HEK293 (cell line): ENCODE data around the gene GHDC.
A peak's percentile ranks its signal among the peaks of the same experiment; 100 is the strongest.

Source experiments
- CTCF ChIA-PET: fragments of 350-600 bp; formaldehyde crosslinking; extraction: SDS; loops from one replicate; lab custom pipeline; 2021; ENCODE audit warnings: antibody characterized with exemption; lab: Yijun Ruan, JAX
- POLR2A ChIA-PET: fragments of 300-600 bp; formaldehyde crosslinking; extraction: SDS; loops from one replicate; lab custom pipeline; 2020; ENCODE audit warnings: antibody characterized with exemption, inconsistent platforms; lab: Yijun Ruan, JAX
- H3K27ac ChIP-seq: fragments of 200-500 bp; sonication (Bioruptor generic); 2 replicates; pipeline ENCODE4 v1.5.1; 2014; ENCODE audit warnings: low read depth, low read length, control low read depth, inconsistent platforms; ENCODE audit errors: extremely low read depth
- H3K36me3 ChIP-seq, 2 experiments: fragments of 200-500 bp in 1 of 2; sonication (Bioruptor generic) in 1 of 2; 1 replicate in 1 of 2; 2 replicates in 1 of 2; pipeline ENCODE4 v1.5.1; 2014 to 2017; ENCODE audit warnings: inconsistent platforms in 2 of 2, low read length in 2 of 2; ENCODE audit not compliant: control insufficient read depth in 2 of 2, insufficient read depth in 1 of 2
- H3K4me1 ChIP-seq: fragments of 200-500 bp; sonication (Bioruptor generic); 2 replicates; pipeline ENCODE4 v1.5.1; 2014; ENCODE audit warnings: mild to moderate bottlenecking, low read length, inconsistent platforms; ENCODE audit not compliant: control insufficient read depth, insufficient read depth
- H3K4me3 ChIP-seq: 2 replicates; pipeline ENCODE4 v1.5.1; 2011; ENCODE audit warnings: low read depth, mild to moderate bottlenecking, control low read depth, low read length, moderate library complexity
- H3K9me3 ChIP-seq: fragments of 200-500 bp; sonication (Bioruptor generic); 2 replicates; pipeline ENCODE4 v1.5.1; 2014; ENCODE audit warnings: low read depth, low read length, inconsistent platforms; ENCODE audit not compliant: control insufficient read depth, insufficient read depth
- FEZF1 ChIP-seq: fragments of 450-650 bp; formaldehyde crosslinking; IDR thresholded peaks from 2 replicates; pipeline ENCODE4 v1.5.1; 2016; ENCODE audit warnings: missing biosample characterization, missing genetic modification characterization
- GLI4 ChIP-seq: fragments of 450-650 bp; formaldehyde crosslinking; IDR thresholded peaks from 2 replicates; pipeline ENCODE4 v1.5.1; 2016; ENCODE audit warnings: missing biosample characterization, missing genetic modification characterization
- MYNN ChIP-seq: fragments of 450-650 bp; formaldehyde crosslinking; IDR thresholded peaks from 2 replicates; pipeline ENCODE4 v1.5.1; 2016; ENCODE audit warnings: missing biosample characterization, missing genetic modification characterization, borderline replicate concordance
- OVOL3 ChIP-seq: fragments of 450-650 bp; formaldehyde crosslinking; IDR thresholded peaks from 2 replicates; pipeline ENCODE4 v1.5.1; 2016; ENCODE audit warnings: missing biosample characterization, missing genetic modification characterization
- RBAK ChIP-seq: fragments of 450-650 bp; formaldehyde crosslinking; IDR thresholded peaks from 2 replicates; pipeline ENCODE4 v1.5.1; 2016; ENCODE audit warnings: missing biosample characterization, missing genetic modification characterization
- TCF7L2 ChIP-seq: IDR thresholded peaks from 2 replicates; pipeline ENCODE4 v1.6.1; 2011; ENCODE audit warnings: low read depth, mild to moderate bottlenecking, inconsistent platforms, low read length, moderate library complexity, borderline replicate concordance
- TRIM28 ChIP-seq: IDR thresholded peaks from 2 replicates; pipeline ENCODE4 v1.6.1; 2011; ENCODE audit warnings: low read length, control low read depth, borderline replicate concordance
- YY1 ChIP-seq: fragments of 450-650 bp; formaldehyde crosslinking; IDR thresholded peaks from 2 replicates; pipeline ENCODE4 v1.5.1; 2018; ENCODE audit warnings: missing biosample characterization, missing genetic modification characterization
- ZBTB6 ChIP-seq: fragments of 450-650 bp; formaldehyde crosslinking; IDR thresholded peaks from 2 replicates; pipeline ENCODE4 v1.5.1; 2017; ENCODE audit warnings: missing biosample characterization, missing genetic modification characterization
- ZFP37 ChIP-seq: fragments of 450-650 bp; formaldehyde crosslinking; IDR thresholded peaks from 2 replicates; pipeline ENCODE4 v1.5.1; 2016; ENCODE audit warnings: missing biosample characterization, missing genetic modification characterization
- ZNF10 ChIP-seq: fragments of 450-650 bp; formaldehyde crosslinking; IDR thresholded peaks from 2 replicates; pipeline ENCODE4 v1.5.1; 2017; ENCODE audit warnings: missing biosample characterization, missing genetic modification characterization
- ZNF157 ChIP-seq: fragments of 450-650 bp; formaldehyde crosslinking; IDR thresholded peaks from 2 replicates; pipeline ENCODE4 v1.5.1; 2016; ENCODE audit warnings: missing biosample characterization, missing genetic modification characterization
- ZNF221 ChIP-seq: fragments of 450-650 bp; formaldehyde crosslinking; IDR thresholded peaks from 2 replicates; pipeline ENCODE4 v1.5.1; 2017; ENCODE audit warnings: missing biosample characterization, missing genetic modification characterization, borderline replicate concordance
- ZNF266 ChIP-seq: fragments of 450-650 bp; formaldehyde crosslinking; IDR thresholded peaks from 2 replicates; pipeline ENCODE4 v1.5.1; 2016; ENCODE audit warnings: missing biosample characterization, missing genetic modification characterization, low read depth
- ZNF391 ChIP-seq: fragments of 450-650 bp; formaldehyde crosslinking; IDR thresholded peaks from 2 replicates; pipeline ENCODE4 v1.5.1; 2016; ENCODE audit warnings: low read depth, missing biosample characterization, missing genetic modification characterization, borderline replicate concordance
- ZNF514 ChIP-seq: fragments of 450-650 bp; formaldehyde crosslinking; IDR thresholded peaks from 2 replicates; pipeline ENCODE4 v1.5.1; 2016; ENCODE audit warnings: missing biosample characterization, missing genetic modification characterization
- ZNF529 ChIP-seq: fragments of 450-650 bp; formaldehyde crosslinking; IDR thresholded peaks from 2 replicates; pipeline ENCODE4 v1.5.1; 2017; ENCODE audit warnings: missing genetic modification characterization, missing biosample characterization; ENCODE audit not compliant: insufficient replicate concordance
- ZNF624 ChIP-seq: fragments of 450-650 bp; formaldehyde crosslinking; IDR thresholded peaks from 2 replicates; pipeline ENCODE4 v1.5.1; 2017; ENCODE audit warnings: missing biosample characterization, missing genetic modification characterization
- ZNF645 ChIP-seq: fragments of 450-650 bp; formaldehyde crosslinking; IDR thresholded peaks from 2 replicates; pipeline ENCODE4; 2016; ENCODE audit warnings: missing biosample characterization, missing genetic modification characterization
- ZNF76 ChIP-seq: fragments of 450-650 bp; formaldehyde crosslinking; IDR thresholded peaks from 2 replicates; pipeline ENCODE4; 2016; ENCODE audit warnings: low read depth, missing biosample characterization, missing genetic modification characterization, borderline replicate concordance
- ZNF776 ChIP-seq: fragments of 450-650 bp; formaldehyde crosslinking; IDR thresholded peaks from 2 replicates; pipeline ENCODE4 v1.5.0; 2017; ENCODE audit warnings: missing biosample characterization, missing genetic modification characterization, borderline replicate concordance
- TF ChIP-seq, protein P1 (sequence below): fragments of 450-650 bp; formaldehyde crosslinking; IDR thresholded peaks from 2 replicates; pipeline ENCODE4 v1.5.1; 2017; ENCODE audit warnings: missing biosample characterization, mild to moderate bottlenecking, missing genetic modification characterization, moderate library complexity
- TF ChIP-seq, protein P2 (sequence below): fragments of 450-650 bp; formaldehyde crosslinking; IDR thresholded peaks from 2 replicates; pipeline ENCODE4 v1.5.1; 2016; ENCODE audit warnings: missing biosample characterization, missing genetic modification characterization, low read depth

The GHDC gene

GRCh38 chr17:42197564-42198156, 3.4 kb upstream of the GHDC start:
- Histone ChIP-seq H3K9me3 (no peaks in the 10 kb centered on the region), H3K4me1 (peaks cover 3% of the 10 kb centered on the region; the same call in 1 of the 2 replicates), H3K36me3 (peaks cover 0 to 28% of the 10 kb centered on the region in 2 experiments; a peak in 1 of 3 replicates), H3K27ac (no peak overlapping the region), H3K4me3 (no peak overlapping the region)
- ChIA-PET CTCF (interaction anchor here (0.7 to 2.1 kb wide), 4 partner anchors 13 to 47 kb away, joined by 3 to 8 read pairs (median 3); partner anchors contain the start of gene HCRT), POLR2A (no interaction called here)
- TF ChIP-seq ZNF76 (no peak), ZNF645 (tag by site-specific recombination) (no peak), ZNF10 (tag by site-specific recombination) (peak; percentile 91)

DNA sequence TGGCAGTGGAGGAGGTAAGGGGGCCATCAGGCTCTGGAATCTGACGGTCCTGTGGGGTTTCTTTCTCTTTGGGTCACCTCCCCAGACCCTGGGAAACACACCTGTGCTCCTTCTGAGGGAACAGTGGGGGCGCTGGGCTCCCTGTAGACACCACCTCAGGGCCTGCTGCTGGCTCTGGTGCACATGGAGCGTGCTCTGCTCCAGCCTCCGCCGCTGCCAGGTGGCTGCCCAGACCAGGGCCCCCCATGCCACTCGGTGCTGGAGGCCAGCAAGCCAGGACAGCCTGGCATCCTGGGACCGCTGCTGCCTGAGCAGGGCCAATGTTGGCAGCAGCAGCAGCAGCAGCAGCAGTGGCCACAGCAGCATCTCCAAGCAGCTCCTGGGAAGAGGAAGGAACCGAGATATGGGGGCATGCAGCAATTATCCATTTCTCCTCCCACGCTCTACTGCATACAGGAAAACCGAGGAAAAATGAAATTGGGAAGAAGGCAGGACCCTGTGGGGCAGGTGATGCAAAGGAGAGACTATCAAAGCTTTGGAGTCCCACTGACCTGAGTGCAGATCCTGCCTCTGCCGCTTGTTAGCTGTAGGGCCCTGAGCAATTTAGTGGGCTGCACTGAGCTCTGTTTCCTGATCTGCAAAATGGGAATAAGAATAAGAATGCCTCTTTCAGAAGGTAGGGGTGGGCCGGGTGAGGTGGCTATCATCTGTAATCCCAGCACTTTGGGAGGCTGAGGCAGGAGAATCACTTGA, 902 bp downstream of the GHDC start:
- no peak overlapping the region for H3K27ac ChIP-seq
- no peaks in the 10 kb centered on the region for H3K9me3 ChIP-seq
- H3K36me3 ChIP-seq: no peaks in the 10 kb centered on the region
- H3K4me1 ChIP-seq: peaks cover 3% of the 10 kb centered on the region; the same call in 1 of the 2 replicates
- CTCF ChIA-PET: interaction anchor here (0.6 to 2.6 kb wide), 6 partner anchors 9 to 455 kb away, joined by 3 to 17 read pairs (median 4); partner anchors contain the start of gene HCRT
- no peak for TF ChIP-seq FEZF1 (tag by site-specific recombination)
- TF ChIP-seq, protein P1, sequence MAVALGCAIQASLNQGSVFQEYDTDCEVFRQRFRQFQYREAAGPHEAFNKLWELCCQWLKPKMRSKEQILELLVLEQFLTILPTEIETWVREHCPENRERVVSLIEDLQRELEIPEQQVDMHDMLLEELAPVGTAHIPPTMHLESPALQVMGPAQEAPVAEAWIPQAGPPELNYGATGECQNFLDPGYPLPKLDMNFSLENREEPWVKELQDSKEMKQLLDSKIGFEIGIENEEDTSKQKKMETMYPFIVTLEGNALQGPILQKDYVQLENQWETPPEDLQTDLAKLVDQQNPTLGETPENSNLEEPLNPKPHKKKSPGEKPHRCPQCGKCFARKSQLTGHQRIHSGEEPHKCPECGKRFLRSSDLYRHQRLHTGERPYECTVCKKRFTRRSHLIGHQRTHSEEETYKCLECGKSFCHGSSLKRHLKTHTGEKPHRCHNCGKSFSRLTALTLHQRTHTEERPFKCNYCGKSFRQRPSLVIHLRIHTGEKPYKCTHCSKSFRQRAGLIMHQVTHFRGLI (tag by site-specific recombination): no peak
- TF ChIP-seq MYNN (tag by site-specific recombination): no peak
- TF ChIP-seq TCF7L2: no peak
- no peak for TF ChIP-seq ZNF391 (tag by site-specific recombination)
- no peak for TF ChIP-seq ZNF266 (tag by site-specific recombination)
- TF ChIP-seq ZBTB6: no peak
- no peak for TF ChIP-seq ZFP37 (tag by site-specific recombination)
- no peak for TF ChIP-seq ZNF776 (tag by site-specific recombination)
- TF ChIP-seq OVOL3: no peak
- TF ChIP-seq, all 188 proteins: peak for 0
- peak overlapping the region; percentile 77; the same call in 1 of the 2 replicates for H3K4me3 ChIP-seq
- POLR2A ChIA-PET: interaction anchor here (0.6 to 1.5 kb wide), 5 partner anchors 11 to 230 kb away, joined by 3 to 6 read pairs (median 4); partner anchors contain the start of gene CAVIN1

DNA sequence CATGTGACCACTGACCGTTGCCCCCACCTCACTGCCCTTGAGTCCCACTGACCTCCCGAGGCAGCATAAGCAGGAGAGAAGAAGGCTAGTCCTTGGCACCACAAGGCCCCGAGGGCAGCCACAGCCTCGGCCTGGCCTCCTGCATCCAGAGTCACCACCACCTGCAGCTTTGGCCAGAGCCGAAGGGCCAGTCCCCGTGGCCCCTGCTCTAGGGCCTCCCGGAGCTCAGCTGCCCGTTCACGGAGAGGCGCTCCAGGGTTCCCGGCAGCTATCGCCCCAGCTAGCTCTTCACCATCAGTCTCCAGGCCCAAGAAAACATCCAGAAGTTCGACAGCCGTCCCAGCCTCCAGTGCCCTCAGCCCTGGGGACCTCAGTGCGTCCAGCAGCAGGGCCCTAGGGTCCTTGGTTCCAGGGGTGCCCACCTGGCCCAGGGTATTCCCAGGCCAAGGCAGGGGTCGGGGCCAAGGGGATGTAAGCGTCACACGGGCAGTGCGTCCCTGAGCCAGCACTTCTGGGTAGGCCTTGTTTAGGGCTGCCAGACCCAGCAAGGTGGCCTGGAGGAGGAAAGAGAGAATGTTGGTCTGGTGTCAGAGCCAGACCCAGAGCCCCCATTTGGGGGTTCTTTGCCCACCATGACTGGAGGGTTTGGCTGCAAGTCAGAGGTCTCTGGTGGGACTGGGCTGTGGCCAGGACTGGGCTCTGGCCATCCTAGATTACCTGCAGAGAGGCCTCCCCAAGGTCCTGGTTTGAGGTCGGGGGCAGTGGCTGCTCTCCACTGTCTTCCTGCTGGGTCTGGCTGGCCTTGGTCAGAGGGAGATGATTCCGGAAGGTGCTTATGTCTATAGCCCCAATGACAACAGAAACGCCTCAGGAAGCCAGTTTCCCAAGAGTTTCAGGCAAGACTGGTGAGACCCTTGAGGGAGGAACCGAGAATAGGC, 1.8 kb downstream of the GHDC start:
- Histone ChIP-seq H3K9me3 (no peaks in the 10 kb centered on the region), H3K4me1 (peaks cover 3% of the 10 kb centered on the region; the same call in 1 of the 2 replicates), H3K27ac (no peak overlapping the region), H3K36me3 (no peaks in the 10 kb centered on the region), H3K4me3 (no peak overlapping the region)
- ChIA-PET CTCF (no interaction called here), POLR2A (interaction anchor here (0.7 kb wide), 1 partner anchor 9 kb away, joined by 4 read pairs; no protein-coding TSS in a partner anchor)
- TF ChIP-seq YY1 (tag by site-specific recombination) (no peak), ZFP37 (tag by site-specific recombination) (no peak), ZNF221 (no peak), ZNF157 (tag by site-specific recombination) (no peak), ZNF266 (tag by site-specific recombination) (no peak), TRIM28 (no peak), ZNF514 (tag by site-specific recombination) (no peak), ZNF624 (tag by site-specific recombination) (no peak), GLI4 (no peak), RBAK (no peak), ZNF529 (no peak)
- TF ChIP-seq, protein P2, sequence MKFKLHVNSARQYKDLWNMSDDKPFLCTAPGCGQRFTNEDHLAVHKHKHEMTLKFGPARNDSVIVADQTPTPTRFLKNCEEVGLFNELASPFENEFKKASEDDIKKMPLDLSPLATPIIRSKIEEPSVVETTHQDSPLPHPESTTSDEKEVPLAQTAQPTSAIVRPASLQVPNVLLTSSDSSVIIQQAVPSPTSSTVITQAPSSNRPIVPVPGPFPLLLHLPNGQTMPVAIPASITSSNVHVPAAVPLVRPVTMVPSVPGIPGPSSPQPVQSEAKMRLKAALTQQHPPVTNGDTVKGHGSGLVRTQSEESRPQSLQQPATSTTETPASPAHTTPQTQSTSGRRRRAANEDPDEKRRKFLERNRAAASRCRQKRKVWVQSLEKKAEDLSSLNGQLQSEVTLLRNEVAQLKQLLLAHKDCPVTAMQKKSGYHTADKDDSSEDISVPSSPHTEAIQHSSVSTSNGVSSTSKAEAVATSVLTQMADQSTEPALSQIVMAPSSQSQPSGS (tag by site-specific recombination): no peak
